IMR-90 (cell line): Measurements from ENCODE around the gene UMODL1. TPM values are rescaled to one million over a fixed set of nuclear protein-coding genes. Genes with fewer than 3 reads are reported as not detected.

ENCODE experiments used
- ATAC-seq: fragments of 200-7000 bp; cut with Tn5 transposase; 2 replicates; pipeline ENCODE4 v1.9.1; 2020; ENCODE audit warnings: low read depth, mild to moderate bottlenecking, moderate library complexity
- BruUV-seq: library from RNA; stranded (reverse); fragments of 400-500 nt; replicated peaks from 2 replicates; lab custom pipeline; 2021; lab: Mats Ljungman, UMichigan
- CTCF ChIA-PET: fragments of 300-600 bp; formaldehyde crosslinking; extraction: SDS; loops from one replicate; lab custom pipeline; 2021; ENCODE audit warnings: antibody characterized with exemption; lab: Yijun Ruan, JAX
- POLR2A ChIA-PET: fragments of 300-600 bp; sonication (Branson Sonifier 250); formaldehyde crosslinking; loops from one replicate; lab custom pipeline; 2022; ENCODE audit warnings: antibody characterized with exemption; ENCODE audit not compliant: unreplicated experiment; lab: Charles Lee
- DNase-seq: peaks from one replicate; pipeline ENCODE4 v3.0.0; 2013
- H2AFZ ChIP-seq: replicated peaks from 2 replicates; pipeline ENCODE3; 2013; ENCODE audit warnings: low read length, mild to moderate bottlenecking; ENCODE audit not compliant: poor library complexity
- H2AK5ac ChIP-seq: 2 replicates; pipeline ENCODE4 v1.6.1; 2013; ENCODE audit warnings: low read depth, low read length, inconsistent platforms
- H2AK9ac ChIP-seq: replicated peaks from 2 replicates; pipeline ENCODE3; 2013; ENCODE audit warnings: mild to moderate bottlenecking, low read depth, low read length, moderate library complexity; ENCODE audit not compliant: poor library complexity
- H2BK120ac ChIP-seq: 2 replicates; pipeline ENCODE4 v1.6.1; 2013; ENCODE audit warnings: low read depth, low read length, inconsistent platforms
- H2BK15ac ChIP-seq: 3 replicates; pipeline ENCODE4 v1.6.1; 2013; ENCODE audit warnings: low read depth, low read length, inconsistent platforms
- H2BK20ac ChIP-seq: 2 replicates; pipeline ENCODE4 v1.6.1; 2013; ENCODE audit warnings: low read depth, mild to moderate bottlenecking, inconsistent platforms, low read length, moderate library complexity
- H2BK5ac ChIP-seq: 2 replicates; pipeline ENCODE4 v1.6.1; 2013; ENCODE audit warnings: mild to moderate bottlenecking, low read depth, low read length, inconsistent platforms; ENCODE audit not compliant: poor library complexity, severe bottlenecking
- H3K14ac ChIP-seq: replicated peaks from 2 replicates; pipeline ENCODE4 v1.6.1; 2013; ENCODE audit warnings: low read depth, low read length, inconsistent platforms
- H3K18ac ChIP-seq: 2 replicates; pipeline ENCODE4 v1.6.1; 2013; ENCODE audit warnings: low read depth, low read length, control low read depth
- H3K23ac ChIP-seq: 2 replicates; pipeline ENCODE4 v1.6.1; 2013; ENCODE audit warnings: low read depth, low read length, inconsistent platforms
- H3K27ac ChIP-seq: 2 replicates; pipeline ENCODE4 v1.5.1; 2013; ENCODE audit warnings: mild to moderate bottlenecking, control low read depth, low read length; ENCODE audit not compliant: insufficient read depth
- H3K27me3 ChIP-seq: 2 replicates; pipeline ENCODE4 v1.6.1; 2013; ENCODE audit warnings: low read length; ENCODE audit not compliant: control insufficient read depth, insufficient read depth
- H3K36me3 ChIP-seq: 2 replicates; pipeline ENCODE4 v1.6.1; 2013; ENCODE audit warnings: low read length, mixed read lengths; ENCODE audit not compliant: control insufficient read depth, insufficient read depth
- H3K4ac ChIP-seq: 2 replicates; pipeline ENCODE4 v1.6.1; 2013; ENCODE audit warnings: low read depth, low read length, inconsistent platforms
- H3K4me1 ChIP-seq: 2 replicates; pipeline ENCODE4 v1.6.1; 2013; ENCODE audit warnings: low read length, mixed read lengths; ENCODE audit not compliant: control insufficient read depth, insufficient read depth
- H3K4me2 ChIP-seq: 2 replicates; pipeline ENCODE4 v1.6.1; 2013; ENCODE audit warnings: low read depth, mild to moderate bottlenecking, control low read depth, low read length, moderate library complexity
- H3K4me3 ChIP-seq: 2 replicates; pipeline ENCODE4 v1.5.1; 2013; ENCODE audit warnings: low read depth, mild to moderate bottlenecking, control low read depth, low read length, moderate library complexity; ENCODE audit not compliant: insufficient read depth
- H3K56ac ChIP-seq: 2 replicates; pipeline ENCODE4 v1.6.1; 2013; ENCODE audit warnings: low read length, inconsistent platforms; ENCODE audit not compliant: insufficient read depth; ENCODE audit errors: extremely low read depth
- H3K79me1 ChIP-seq, 2 experiments: 2 replicates each; pipeline ENCODE4 v1.6.1; 2013; ENCODE audit warnings: low read length in 2 of 2, inconsistent platforms in 1 of 2, low read depth in 1 of 2
- H3K9ac ChIP-seq: 2 replicates; pipeline ENCODE4 v1.6.1; 2013; ENCODE audit warnings: low read depth, low read length, control low read depth
- H3K9me1 ChIP-seq: 2 replicates; pipeline ENCODE4 v1.6.1; 2013; ENCODE audit warnings: low read length, inconsistent platforms; ENCODE audit not compliant: insufficient read depth
- H3K9me3 ChIP-seq: 2 replicates; pipeline ENCODE4 v1.6.1; 2013; ENCODE audit warnings: low read length; ENCODE audit not compliant: control insufficient read depth, insufficient read depth
- H4K20me1 ChIP-seq: 2 replicates; pipeline ENCODE4 v1.6.1; 2013; ENCODE audit warnings: low read length, inconsistent platforms; ENCODE audit not compliant: insufficient read depth
- H4K5ac ChIP-seq: 2 replicates; pipeline ENCODE4 v1.6.1; 2013; ENCODE audit warnings: mild to moderate bottlenecking, low read depth, low read length, control low read depth
- H4K8ac ChIP-seq, 2 experiments: 2 replicates each; pipeline ENCODE4 v1.6.1; 2013; ENCODE audit warnings: low read depth in 2 of 2, low read length in 2 of 2, control low read depth in 1 of 2, inconsistent platforms in 1 of 2
- H4K91ac ChIP-seq: 2 replicates; pipeline ENCODE4 v1.6.1; 2013; ENCODE audit warnings: low read depth, low read length, inconsistent platforms; ENCODE audit not compliant: insufficient read depth
- CEBPB ChIP-seq: IDR thresholded peaks from 2 replicates; pipeline ENCODE4 v1.6.1; 2012; ENCODE audit warnings: low read depth, low read length, improper control_type of control experiment
- WGBS, 2 experiments: methylation state at CpG; one replicate each; pipeline versions ENCODE4 v1.1.5 to v1.1.7; 2013; ENCODE audit warnings: missing lambda C conversion rate in 2 of 2; ENCODE audit not compliant: insufficient read length in 1 of 2; ENCODE audit errors: extremely low coverage in 2 of 2; 5-methylcytosine and 5-hydroxymethylcytosine counted together
- dilution Hi-C: fragments of 300-500 bp; cut with HindIII; formaldehyde crosslinking; loops from one replicate; pipeline ENCODE4 v1.14.3; 2018; ENCODE audit warnings: low sequenced_read_pairs; ENCODE audit not compliant: unreplicated experiment
- in situ Hi-C: fragments of 300-500 bp; cut with MboI; formaldehyde crosslinking; loops from 3 replicates; pipeline ENCODE4 v1.14.3; 2019; ENCODE audit warnings: low sequenced_read_pairs, inconsistent platforms, mixed read lengths
- intact Hi-C: fragments of 100-400 bp; cut with micrococcal nuclease; formaldehyde crosslinking; loops from 2 replicates; pipeline ENCODE4 v1.10.0; 2022
- polyA plus RNA-seq, 3 experiments: library from polyadenylated mRNA; depleted of rRNA; stranded (reverse); fragments of >200 nt; gene quantifications; 2 replicates each; pipeline ENCODE4 v1.2.3, GENCODE V29; 2012; ENCODE audit warnings: low replicate concordance in 1 of 3
- total RNA-seq: library from RNA; depleted of rRNA; stranded (reverse); fragments of >200 nt; gene quantifications from 2 replicates; pipeline ENCODE4 v1.2.3, GENCODE V29; 2012
- TF ChIP-seq, protein P1 (sequence below): fragments of 150-350 bp; IDR thresholded peaks from 2 replicates; pipeline ENCODE4 v1.6.1; 2017; ENCODE audit warnings: mild to moderate bottlenecking, antibody characterized with exemption, low read length, low read depth

UMODL1 gene
- total and polyA plus RNA-seq, 2 of the 4 experiments (the other 2 are of a cell fraction), result 0.02 TPM; not detected in 1

DNA sequence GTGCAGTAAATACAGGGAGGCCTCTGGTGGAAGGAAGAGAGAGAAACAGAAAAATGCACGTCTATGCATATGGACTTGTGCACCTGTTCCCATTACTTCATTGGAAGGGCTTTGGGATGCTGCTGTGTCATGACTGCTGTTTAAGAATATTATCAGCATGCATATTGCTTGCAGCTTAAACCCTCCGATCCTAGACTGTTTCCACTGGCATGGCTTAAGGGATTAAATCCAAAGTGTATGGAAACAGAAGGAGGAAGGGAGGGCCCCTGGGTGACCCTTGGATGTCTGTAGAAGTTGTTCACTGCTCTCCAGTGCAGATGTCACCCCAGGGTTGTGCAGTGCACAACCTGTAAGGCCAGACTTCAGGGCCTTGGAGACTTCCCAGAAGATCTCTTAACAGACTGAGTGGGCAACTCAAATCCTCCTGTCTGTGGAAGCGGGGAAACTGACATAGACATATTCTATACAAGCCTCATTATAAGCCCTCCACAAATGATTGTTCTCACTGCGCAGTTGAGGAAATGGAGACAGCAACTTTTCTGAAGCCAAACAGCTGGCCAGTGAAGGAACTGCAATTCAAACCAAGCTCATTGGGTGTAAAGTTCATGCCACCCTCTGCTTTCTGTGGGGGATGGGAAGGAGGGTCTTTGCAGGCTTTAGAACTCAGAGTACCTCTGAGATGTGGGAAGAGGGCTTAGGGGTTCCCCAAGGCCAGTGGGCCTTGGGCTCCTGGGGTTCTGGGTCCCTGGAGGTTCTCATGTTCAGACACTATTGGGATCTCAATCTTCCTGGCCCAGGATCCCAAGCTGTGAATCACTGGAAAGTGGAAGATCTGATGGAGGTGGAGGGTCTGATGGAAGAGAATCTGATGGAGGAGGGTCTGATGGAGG lies 73.8 kb downstream of the UMODL1 start:
- 80% methylated on average over 2 of the region's 4 CpGs; no CpG with 5 or more reads in 1 of the 2 experiments for WGBS, 2 experiments
- Histone ChIP-seq H4K91ac (no peak overlapping the region), H3K9ac (no peak overlapping the region), H3K79me1 (no peaks in the 10 kb centered on the region), H4K20me1 (no peaks in the 10 kb centered on the region), H2AK5ac (no peak overlapping the region), H3K14ac (no peak overlapping the region), H2AK9ac (no peak overlapping the region), H3K23ac (no peak overlapping the region), H3K4me1 (no peaks in the 10 kb centered on the region), H3K9me3 (no peaks in the 10 kb centered on the region), H4K5ac (no peak overlapping the region), H2AFZ (no peak overlapping the region), H3K27ac (no peak overlapping the region), H3K27me3 (peaks cover 31% of the 10 kb centered on the region), H2BK120ac (no peak overlapping the region), H3K56ac (no peak overlapping the region), H4K8ac (no peak overlapping the region), H3K9me1 (no peaks in the 10 kb centered on the region), H3K4me2 (no peak overlapping the region), H3K4me3 (no peak overlapping the region), H3K4ac (no peak overlapping the region), H2BK20ac (no peak overlapping the region), H3K36me3 (no peaks in the 10 kb centered on the region), H3K18ac (no peak overlapping the region), H2BK15ac (no peak overlapping the region), H2BK5ac (no peak overlapping the region)
- ATAC-seq (peak; percentile 10; the same call in 1 of the 2 replicates), DNase-seq (no peak)
- intact Hi-C loops (loop anchor here (1.0 to 10.0 kb wide), 5 partner anchors 113 to 670 kb away; no protein-coding TSS in a partner anchor), dilution Hi-C loops (no loop called here), in situ Hi-C loops (loop anchor here (10.0 kb wide), 1 partner anchor 430 kb away; no protein-coding TSS in a partner anchor)
- no TSS peak for BruUV-seq
- ChIA-PET CTCF (interaction anchor here (0.6 to 2.0 kb wide), 3 partner anchors 32 to 114 kb away, joined by 6 to 16 read pairs (median 11); no protein-coding TSS in a partner anchor), POLR2A (no interaction called here)
- no peak for TF ChIP-seq CEBPB
- TF ChIP-seq, protein P1, sequence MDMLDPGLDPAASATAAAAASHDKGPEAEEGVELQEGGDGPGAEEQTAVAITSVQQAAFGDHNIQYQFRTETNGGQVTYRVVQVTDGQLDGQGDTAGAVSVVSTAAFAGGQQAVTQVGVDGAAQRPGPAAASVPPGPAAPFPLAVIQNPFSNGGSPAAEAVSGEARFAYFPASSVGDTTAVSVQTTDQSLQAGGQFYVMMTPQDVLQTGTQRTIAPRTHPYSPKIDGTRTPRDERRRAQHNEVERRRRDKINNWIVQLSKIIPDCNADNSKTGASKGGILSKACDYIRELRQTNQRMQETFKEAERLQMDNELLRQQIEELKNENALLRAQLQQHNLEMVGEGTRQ, result no peak
